Right cardiac atrium (tissue), 5 donors: ENCODE measurements around the gene SPON1. TPM values are rescaled to one million over a fixed set of nuclear protein-coding genes. Genes with fewer than 3 reads are reported as not detected.
"Not testable (repeated sequence)": the region's sequence is repeated elsewhere in the genome, so short reads cannot be mapped to it uniquely, and the experiment has no call there.

Experiments
- ATAC-seq, 2 donors: fragments of 200-7000 bp; cut with Tn5 transposase; one replicate each; pipeline versions ENCODE4 v1.8.0 to v1.9.1; 2020; ENCODE audit warnings: moderate library complexity in 2 of 2, mild to moderate bottlenecking in 1 of 2
- DNase-seq, 3 donors: peaks; one replicate each; pipeline ENCODE4 v3.0.0-alpha.2; 2020
- H3K27ac ChIP-seq: one replicate; pipeline ENCODE4 v1.5.1; 2013; ENCODE audit warnings: mild to moderate bottlenecking, low read length, control low read depth, moderate library complexity
- H3K27me3 ChIP-seq: one replicate; pipeline ENCODE4 v1.6.1; 2013; ENCODE audit not compliant: control insufficient read depth, insufficient read depth
- H3K4me1 ChIP-seq: one replicate; pipeline ENCODE4 v1.6.1; 2013; ENCODE audit warnings: low read length; ENCODE audit not compliant: control insufficient read depth, insufficient read depth
- H3K4me3 ChIP-seq: one replicate; pipeline ENCODE4 v1.5.1; 2013; ENCODE audit warnings: low read length, control low read depth
- H3K9me3 ChIP-seq: one replicate; pipeline ENCODE4 v1.6.1; 2013; ENCODE audit warnings: low read length; ENCODE audit not compliant: control insufficient read depth
- WGBS: extraction: QIAGEN DNeasy Blood & Tissue Kit; methylation state at CpG from one replicate; pipeline ENCODE4 v1.1.7; 2013; 5-methylcytosine and 5-hydroxymethylcytosine counted together
- intact Hi-C, 4 donors: fragments of 100-400 bp; cut with DNase I; formaldehyde crosslinking; loops; one replicate each; pipeline versions ENCODE4 v1.11.0 to v1.14.0; 2022 to 2023
- polyA plus RNA-seq: library from polyadenylated mRNA; stranded (reverse); fragments of 200-250 nt; gene quantifications from one replicate; pipeline ENCODE4 v1.2.3, GENCODE V29; 2013
- total RNA-seq, 4 donors: library from RNA; stranded (reverse); fragmentation: NEBNext Ultra II Directional; extraction: Animal tissue kit (Norgen Biotek cat#: 25700); gene quantifications; one replicate each; pipeline ENCODE4 v1.2.1, GENCODE V29; 2021
- donor health status: healthy with polysubstance abuse.
- donor health status: DM: no; HTN: yes; CAD: no.
- donor health status: DM: no; HTN: no; CAD: no.
- donor health status: DM: no; HTN: yes; CAD: no; lungs with severe emphysema.
- donor health status: DM: yes; HTN: yes; CAD: no.

The SPON1 gene
- total and polyA plus RNA-seq, 5 donors, result 12.6 to 32.7 (median 24.7) TPM

DNA sequence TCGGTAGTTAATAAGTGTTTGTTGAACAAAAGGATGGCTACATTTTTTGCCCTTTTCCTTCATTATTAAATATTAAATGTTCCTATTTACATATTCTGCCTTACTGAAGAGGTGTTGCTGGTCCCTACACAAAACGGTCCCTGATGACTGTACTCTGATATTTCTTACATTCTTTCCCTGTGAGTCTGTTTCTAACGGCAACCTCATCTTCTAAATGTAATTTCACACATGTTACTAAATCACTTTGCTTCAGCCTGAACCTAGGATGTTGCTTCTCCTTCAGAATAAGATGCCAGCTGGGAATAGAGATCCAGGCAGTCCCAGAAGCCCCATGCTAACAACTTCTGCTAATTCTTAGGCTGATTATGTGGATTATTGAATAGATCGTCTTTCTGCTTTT, 50.3 kb downstream of the SPON1 start:
- 75% methylated on average over 4 of the region's 4 CpGs for WGBS
- peaks cover 3% of the 10 kb centered on the region for H3K4me1 ChIP-seq
- H3K9me3 ChIP-seq, result no peaks in the 10 kb centered on the region
- no peak overlapping the region for H3K4me3 ChIP-seq
- no peaks in the 10 kb centered on the region for H3K27me3 ChIP-seq
- no peak for DNase-seq
- no peak for ATAC-seq
- intact Hi-C loops, result no loop called here
- no peak overlapping the region for H3K27ac ChIP-seq

GRCh38 chr11:14015711-14016110, 53.2 kb downstream of the SPON1 start:
- Histone ChIP-seq H3K27me3 (no peaks in the 10 kb centered on the region), H3K4me3 (no peak overlapping the region), H3K9me3 (no peaks in the 10 kb centered on the region), H3K4me1 (peaks cover 3% of the 10 kb centered on the region), H3K27ac (no peak overlapping the region)
- ATAC-seq (peak; percentile 29 to 84), DNase-seq (no peak)
- intact Hi-C loops, result no loop called here
- whole genome bisulfite sequencing, result 39% methylated on average over 4 of the region's 4 CpGs

- ATAC-seq (no peak), DNase-seq (no peak)
- Histone ChIP-seq H3K4me3 (no peak overlapping the region), H3K27ac (no peak overlapping the region), H3K9me3 (no peaks in the 10 kb centered on the region), H3K27me3 (no peaks in the 10 kb centered on the region), H3K4me1 (peaks cover 3% of the 10 kb centered on the region)
- intact Hi-C loops, result no loop called here
- WGBS, result 75% methylated on average over 2 of the region's 2 CpGs
Measured at GRCh38 chr11:14018441-14018840, 55.9 kb downstream of the SPON1 start.

- no peak for ATAC-seq
- no peaks in the 10 kb centered on the region for H3K27me3 ChIP-seq
- 70% methylated on average over 4 of the region's 4 CpGs for WGBS
- no peaks in the 10 kb centered on the region for H3K9me3 ChIP-seq
- intact Hi-C loops, result no loop called here
- no peak overlapping the region for H3K27ac ChIP-seq
- DNase-seq, result no peak
- peaks cover 8% of the 10 kb centered on the region for H3K4me1 ChIP-seq
- H3K4me3 ChIP-seq, result no peak overlapping the region
Measured at GRCh38 chr11:14021738-14022137, 59.2 kb downstream of the SPON1 start.

GRCh38 chr11:14022251-14022650, 59.7 kb downstream of the SPON1 start:
- intact Hi-C loops, result no loop called here
- ATAC-seq (no peak), DNase-seq (no peak)
- H3K27ac ChIP-seq, result no peak overlapping the region
- H3K4me1 ChIP-seq, result peaks cover 8% of the 10 kb centered on the region
- no peaks in the 10 kb centered on the region for H3K9me3 ChIP-seq
- no peak overlapping the region for H3K4me3 ChIP-seq
- 34% methylated on average over 3 of the region's 3 CpGs for WGBS
- H3K27me3 ChIP-seq, result no peaks in the 10 kb centered on the region

- no peaks in the 10 kb centered on the region for H3K27me3 ChIP-seq
Measured at GRCh38 chr11:14022821-14023220, 60.3 kb downstream of the SPON1 start.

GRCh38 chr11:14026961-14027360, 64.4 kb downstream of the SPON1 start:
- intact Hi-C loops, result no loop called here
- DNase-seq (peak; percentile 14 to 66 (median 60)), ATAC-seq (peak; percentile 55 to 82)
- Histone ChIP-seq H3K27ac (peak overlapping the region; percentile 36), H3K4me1 (peaks cover 11% of the 10 kb centered on the region), H3K4me3 (no peak overlapping the region), H3K9me3 (no peaks in the 10 kb centered on the region), H3K27me3 (no peaks in the 10 kb centered on the region)
- 26% methylated on average over 6 of the region's 6 CpGs for WGBS

More at GRCh38 chr11:14022821-14023220, 60.3 kb downstream of the SPON1 start:
- WGBS, result 61% methylated on average over 6 of the region's 6 CpGs
- H3K4me3 ChIP-seq, result no peak overlapping the region
- H3K9me3 ChIP-seq, result no peaks in the 10 kb centered on the region
- no peak for DNase-seq
- peaks cover 8% of the 10 kb centered on the region for H3K4me1 ChIP-seq
- ATAC-seq, result no peak
- intact Hi-C loops, result no loop called here
- no peak overlapping the region for H3K27ac ChIP-seq

GRCh38 chr11:14027525-14027924, 65.0 kb downstream of the SPON1 start:
- intact Hi-C loops, result no loop called here
- 81% methylated on average over 1 of the region's 1 CpG for WGBS
- no peak overlapping the region for H3K4me3 ChIP-seq
- H3K9me3 ChIP-seq, result no peaks in the 10 kb centered on the region
- H3K27ac ChIP-seq, result no peak overlapping the region
- DNase-seq, result no peak
- no peak for ATAC-seq
- H3K4me1 ChIP-seq, result peaks cover 11% of the 10 kb centered on the region
- H3K27me3 ChIP-seq, result no peaks in the 10 kb centered on the region

DNA sequence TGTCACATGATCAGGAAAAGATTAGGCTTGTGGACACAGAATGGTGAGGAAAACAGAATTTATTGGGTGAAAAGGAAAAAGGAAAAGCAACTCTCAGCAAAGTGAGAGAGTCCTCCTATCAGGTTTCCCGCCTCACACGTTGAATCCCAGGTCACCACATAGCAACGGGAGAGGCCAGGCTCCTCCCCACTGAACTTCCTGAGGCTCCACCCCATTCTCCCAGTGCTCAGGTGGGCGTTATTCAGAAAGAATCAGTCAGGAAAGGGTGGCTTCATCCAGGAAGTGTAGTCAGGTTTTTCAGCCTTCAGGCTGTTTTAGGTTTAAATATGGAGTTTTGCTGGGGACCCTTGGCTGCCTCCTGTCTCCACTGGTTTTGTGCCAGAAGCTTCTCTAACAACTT, 66.9 kb downstream of the SPON1 start:
- DNase-seq (no peak), ATAC-seq (no peak)
- H3K4me1 ChIP-seq, result peaks cover 11% of the 10 kb centered on the region
- no peak overlapping the region for H3K4me3 ChIP-seq
- no peaks in the 10 kb centered on the region for H3K9me3 ChIP-seq
- intact Hi-C loops, result no loop called here
- no peaks in the 10 kb centered on the region for H3K27me3 ChIP-seq
- WGBS, result 21% methylated on average over 4 of the region's 4 CpGs
- no peak overlapping the region for H3K27ac ChIP-seq

DNA sequence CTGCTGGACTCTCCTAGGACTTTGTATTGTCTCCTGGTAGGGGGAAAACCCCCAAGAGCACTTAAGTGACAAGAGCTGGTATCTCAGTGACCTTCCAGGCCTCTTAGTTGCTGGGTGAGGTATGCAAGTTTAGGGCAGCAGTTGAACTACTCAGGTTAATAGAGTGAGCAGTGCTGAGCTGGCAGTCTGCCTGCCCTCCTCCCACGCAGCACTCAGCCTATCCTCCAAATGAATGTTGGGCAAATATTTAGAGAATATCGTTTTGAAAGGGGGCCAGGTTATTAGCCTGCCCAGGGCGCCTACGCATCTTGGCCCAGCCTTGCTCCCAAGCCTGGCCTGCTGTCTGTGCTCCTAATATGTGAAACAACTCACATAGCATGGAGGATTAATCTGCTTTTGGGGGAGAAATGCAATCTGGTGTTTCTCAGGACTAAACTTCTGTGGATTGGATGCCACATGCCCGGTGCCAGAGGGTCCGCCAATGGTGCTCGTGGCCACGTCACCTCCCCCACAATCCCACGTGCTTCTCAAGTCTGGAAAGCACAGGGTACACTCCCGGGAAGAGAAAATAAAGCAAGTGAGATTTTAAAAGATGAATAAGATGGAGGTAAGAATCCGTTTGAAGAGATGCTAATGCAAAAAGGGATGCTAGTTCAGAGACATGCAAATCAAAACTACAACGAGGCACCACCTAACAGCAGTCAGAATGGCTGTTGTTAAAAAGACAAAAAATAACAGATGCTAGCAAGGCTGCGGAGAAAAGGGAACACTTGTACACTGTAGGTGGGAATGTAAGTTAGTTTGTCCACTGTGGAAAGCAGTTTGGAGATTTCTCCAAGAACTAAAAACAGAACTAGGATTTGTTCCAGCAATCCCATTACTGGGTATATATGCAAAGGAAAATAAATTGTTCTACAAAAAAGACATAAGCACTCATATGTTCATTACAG, 67.7 kb downstream of the SPON1 start:
- Histone ChIP-seq H3K27me3 (no peaks in the 10 kb centered on the region), H3K9me3 (no peaks in the 10 kb centered on the region), H3K4me3 (no peak overlapping the region), H3K27ac (peak overlapping the region; percentile 21), H3K4me1 (peaks cover 11% of the 10 kb centered on the region)
- intact Hi-C loops, result no loop called here
- WGBS, result 31% methylated on average over 13 of the region's 13 CpGs
- DNase-seq, result peak; percentile 70 to 91 (median 90)
- ATAC-seq, result peak; percentile 82 to 86

GRCh38 chr11:14035526-14035925, 73.0 kb downstream of the SPON1 start:
- H3K27ac ChIP-seq, intact Hi-C loops, DNase-seq, H3K27me3 ChIP-seq, H3K9me3 ChIP-seq, ATAC-seq, H3K4me1 ChIP-seq, H3K4me3 ChIP-seq: not testable (repeated sequence)
- 84% methylated on average over 2 of the region's 2 CpGs for WGBS
